ENCODE measurements around the gene INPP5A. TPM values are rescaled to one million over a fixed set of nuclear protein-coding genes. Genes with fewer than 3 reads are reported as not detected.

The INPP5A gene
- total and polyA plus RNA-seq, 2 donors (not counting 1 experiment from before 2014, with no cell fraction given), result 9.3 to 87.8 TPM

DNA sequence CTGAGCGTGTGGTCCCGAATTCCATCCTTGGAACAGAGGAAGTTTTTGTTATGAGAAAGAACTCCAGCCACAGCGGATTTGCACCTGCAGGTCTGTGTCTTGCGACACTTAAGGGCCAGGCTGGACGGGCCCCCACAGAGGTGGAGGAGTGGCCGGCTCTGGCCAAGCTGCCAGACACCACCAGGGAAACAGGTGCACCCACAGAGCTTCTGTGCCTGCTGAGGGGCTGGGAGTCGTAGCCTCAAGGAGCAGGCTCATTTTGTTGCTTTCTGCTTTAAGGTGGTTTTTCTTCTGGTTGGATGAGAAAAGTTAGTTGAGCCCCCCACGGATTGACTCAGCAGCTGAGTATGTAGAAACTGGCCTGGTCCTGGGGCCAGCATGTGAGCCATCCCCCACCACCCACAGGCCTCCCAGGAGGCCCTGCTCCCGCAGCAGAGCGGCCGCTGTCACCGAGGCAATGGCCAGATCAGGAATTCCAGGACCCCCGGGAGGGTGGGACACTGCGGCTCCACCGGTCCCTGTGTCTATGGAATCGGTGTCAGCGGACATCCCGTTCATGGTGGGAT, 206.4 kb downstream of the INPP5A start:
- DNase-seq, result no peak
- Histone ChIP-seq H3K27me3 (replicated peaks in 1 of 4; ENCODE audit: control extremely low read depth in 1 of 4, control insufficient read depth in 3 of 4, insufficient read depth in 4 of 4, low read length in 3 of 4) (no peaks in the 10 kb centered on the region), H3K9ac (ENCODE audit: low read length) (no peak overlapping the region), H3K36me3 (replicated peaks in 1 of 2; ENCODE audit: control extremely low read depth in 1 of 2, control insufficient read depth in 1 of 2, extremely low read depth in 1 of 2, insufficient read depth in 2 of 2, low read length in 1 of 2) (no peaks in the 10 kb centered on the region), H4K20me1 (ENCODE audit: control insufficient read depth, insufficient read depth, low read length, poor library complexity, severe bottlenecking) (peaks cover 35% of the 10 kb centered on the region), H3K9me3 (ENCODE audit: control extremely low read depth in 1 of 3, control insufficient read depth in 2 of 3, insufficient read depth in 1 of 3, low read length in 2 of 3) (no peaks in the 10 kb centered on the region), H2AFZ (ENCODE audit: insufficient read depth, low read depth, low read length, poor library complexity, severe bottlenecking) (no peak overlapping the region), H3K4me1 (ENCODE audit: control insufficient read depth in 2 of 2, insufficient read depth in 2 of 2, low read length in 2 of 2) (no peaks in the 10 kb centered on the region), H3K4me2 (replicated peaks; ENCODE audit: low read depth, low read length, poor library complexity, severe bottlenecking) (no peak overlapping the region), H3K27ac (ENCODE audit: low read length in 2 of 2) (no peak overlapping the region), H3K4me3 (ENCODE audit: control extremely low read depth in 1 of 5, extremely low read depth in 1 of 5, insufficient read depth in 1 of 5, low read depth in 2 of 5, low read length in 4 of 5) (no peak overlapping the region), H3K79me2 (ENCODE audit: control insufficient read depth, insufficient read depth, low read length) (no peaks in the 10 kb centered on the region)
- intact Hi-C loops (cut with micrococcal nuclease), result no loop called here
- Mint-ChIP-seq H3K9me3 (ENCODE audit: insufficient read depth) (no peaks in the 10 kb centered on the region), H3K27me3 (no peaks in the 10 kb centered on the region), H3K4me3 (no peak overlapping the region), H3K4me1 (no peaks in the 10 kb centered on the region), H3K27ac (no peak overlapping the region)
- WGBS (ENCODE audit: insufficient coverage), result 94% methylated on average over 13 of the region's 18 CpGs
- POLR2A ChIA-PET, result no interaction called here
- no peak for ATAC-seq (ENCODE audit: low read depth)
- TF ChIP-seq EZH2 (IDR thresholded peaks at IDR 0.05; ENCODE audit: borderline replicate concordance, insufficient read depth, low read depth, low read length, poor library complexity, severe bottlenecking) (no peak), CTCF (IDR thresholded peaks at IDR 0.05) (no peak)
- CTCF ChIA-PET, result no interaction called here

DNA sequence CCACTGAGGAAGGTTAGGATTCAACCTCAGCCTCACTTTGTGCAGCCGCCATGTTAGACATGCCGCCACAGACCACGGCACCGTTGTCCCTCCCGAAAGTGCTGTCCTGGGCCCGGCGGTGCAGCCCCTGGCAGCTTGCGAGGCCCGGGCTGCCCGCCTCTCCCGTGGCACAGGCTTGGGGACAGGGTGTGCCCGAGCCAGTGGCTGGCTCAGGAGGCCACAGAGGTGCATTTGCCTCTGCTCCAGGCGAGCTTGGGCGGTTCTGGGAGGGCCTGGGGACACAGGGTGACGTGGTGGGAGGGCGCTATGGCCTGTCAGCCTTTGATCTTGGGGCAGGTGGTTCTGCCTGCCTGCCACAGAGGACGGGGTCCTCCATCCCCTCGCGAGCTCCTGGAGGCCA, 207.3 kb downstream of the INPP5A start:
- intact Hi-C loops (cut with micrococcal nuclease), result no loop called here
- Histone ChIP-seq H3K27me3 (replicated peaks in 1 of 4; ENCODE audit: control extremely low read depth in 1 of 4, control insufficient read depth in 3 of 4, insufficient read depth in 4 of 4, low read length in 3 of 4) (no peaks in the 10 kb centered on the region), H3K9me3 (ENCODE audit: control extremely low read depth in 1 of 3, control insufficient read depth in 2 of 3, insufficient read depth in 1 of 3, low read length in 2 of 3) (no peaks in the 10 kb centered on the region), H3K4me1 (ENCODE audit: control insufficient read depth in 2 of 2, insufficient read depth in 2 of 2, low read length in 2 of 2) (no peaks in the 10 kb centered on the region), H3K4me3 (ENCODE audit: control extremely low read depth in 1 of 5, extremely low read depth in 1 of 5, insufficient read depth in 1 of 5, low read depth in 2 of 5, low read length in 4 of 5) (no peak overlapping the region), H3K79me2 (ENCODE audit: control insufficient read depth, insufficient read depth, low read length) (no peaks in the 10 kb centered on the region), H3K4me2 (replicated peaks; ENCODE audit: low read depth, low read length, poor library complexity, severe bottlenecking) (no peak overlapping the region), H3K36me3 (replicated peaks in 1 of 2; ENCODE audit: control extremely low read depth in 1 of 2, control insufficient read depth in 1 of 2, extremely low read depth in 1 of 2, insufficient read depth in 2 of 2, low read length in 1 of 2) (peaks cover 0 to under 1% of the 10 kb centered on the region in 2 experiments), H3K9ac (ENCODE audit: low read length) (no peak overlapping the region), H4K20me1 (ENCODE audit: control insufficient read depth, insufficient read depth, low read length, poor library complexity, severe bottlenecking) (peaks cover 37% of the 10 kb centered on the region), H3K27ac (ENCODE audit: low read length in 2 of 2) (no peak overlapping the region), H2AFZ (ENCODE audit: insufficient read depth, low read depth, low read length, poor library complexity, severe bottlenecking) (no peak overlapping the region)
- no peaks in the 10 kb centered on the region for H3K9me3 Mint-ChIP-seq (ENCODE audit: insufficient read depth)
- no peak overlapping the region for H3K4me3 Mint-ChIP-seq
- CTCF ChIA-PET, result no interaction called here
- no peak for TF ChIP-seq EZH2 (IDR thresholded peaks at IDR 0.05; ENCODE audit: borderline replicate concordance, insufficient read depth, low read depth, low read length, poor library complexity, severe bottlenecking)
- TF ChIP-seq CTCF (IDR thresholded peaks at IDR 0.05), result no peak
- H3K27me3 Mint-ChIP-seq, result no peaks in the 10 kb centered on the region
- H3K27ac Mint-ChIP-seq, result no peak overlapping the region
- DNase-seq (no peak), ATAC-seq (ENCODE audit: low read depth) (no peak)
- H3K4me1 Mint-ChIP-seq, result no peaks in the 10 kb centered on the region
- POLR2A ChIA-PET, result no interaction called here
- 93% methylated on average over 19 of the region's 19 CpGs for WGBS (ENCODE audit: insufficient coverage)
